SK-N-SH (cell line): ENCODE results near the gene NTMT1. TPM values are rescaled to one million over a fixed set of nuclear protein-coding genes. Genes with fewer than 3 reads are reported as not detected.

Experiments used
- CTCF ChIA-PET: fragments of 300-600, 350-600 bp; formaldehyde crosslinking; extraction: SDS; loops from one replicate; lab custom pipeline; 2021; lab: Yijun Ruan, JAX
- POLR2A ChIA-PET: fragments of 350-600 bp; sonication (Branson Sonifier 250); formaldehyde crosslinking; extraction: SDS; loops from one replicate; lab custom pipeline; 2020; ENCODE audit warnings: antibody characterized with exemption, inconsistent platforms; lab: Yijun Ruan, JAX
- DNase-seq: peaks from one replicate; pipeline ENCODE4 v3.0.0; 2012
- H2AFZ ChIP-seq: fragments of 200-600 bp; sonication (generic); 2 replicates; pipeline ENCODE4 v1.8.1; 2016; ENCODE audit warnings: antibody characterized with exemption, mild to moderate bottlenecking, low read depth
- H3F3A ChIP-seq: fragments of 200-600 bp; sonication (generic); replicated peaks from 2 replicates; pipeline ENCODE3; 2016; ENCODE audit warnings: antibody characterized with exemption, mild to moderate bottlenecking; ENCODE audit not compliant: insufficient read depth
- H3K27ac ChIP-seq, 2 experiments: fragments of 200-500 bp in 1 of 2; fragments of 200-600 bp in 1 of 2; sonication (Bioruptor generic) in 1 of 2; sonication (generic), shearing (Covaris generic) in 1 of 2; 2 replicates each; pipeline versions ENCODE4 v1.5.1 to v1.6.1; 2014 to 2016; ENCODE audit warnings: low read depth in 2 of 2, inconsistent platforms in 1 of 2, low read length in 1 of 2, mild to moderate bottlenecking in 1 of 2, mixed read lengths in 1 of 2
- H3K27me3 ChIP-seq: fragments of 200-600 bp; sonication (generic), shearing (Covaris generic); 2 replicates; pipeline ENCODE4 v1.6.1; 2016; ENCODE audit warnings: mixed run types; ENCODE audit not compliant: insufficient read depth
- H3K36me3 ChIP-seq, 2 experiments: fragments of 200-500 bp in 1 of 2; fragments of 200-600 bp in 1 of 2; sonication (Bioruptor generic) in 1 of 2; sonication (generic) in 1 of 2; replicated peaks in 1 of 2; 2 replicates each; pipeline versions ENCODE3 to v1.5.1; 2014 to 2016; ENCODE audit warnings: low read length in 1 of 2, mild to moderate bottlenecking in 1 of 2; ENCODE audit not compliant: insufficient read depth in 2 of 2, control insufficient read depth in 1 of 2
- H3K4me1 ChIP-seq, 2 experiments: fragments of 200-500 bp in 1 of 2; fragments of 200-600 bp in 1 of 2; sonication (Bioruptor generic) in 1 of 2; sonication (generic), shearing (Covaris generic) in 1 of 2; 2 replicates each; pipeline versions ENCODE4 v1.5.1 to v1.6.1; 2014 to 2016; ENCODE audit warnings: low read depth in 1 of 2, low read length in 1 of 2, mixed run types in 1 of 2; ENCODE audit not compliant: insufficient read depth in 2 of 2, control insufficient read depth in 1 of 2
- H3K4me2 ChIP-seq: fragments of 200-600 bp; sonication (generic), shearing (Covaris generic); 2 replicates; pipeline ENCODE4 v1.6.1; 2017; ENCODE audit warnings: mixed run types
- H3K4me3 ChIP-seq, 2 experiments: fragments of 200-500 bp in 1 of 2; fragments of 200-600 bp in 1 of 2; sonication (Bioruptor generic) in 1 of 2; sonication (generic), shearing (Covaris generic) in 1 of 2; 2 replicates each; pipeline versions ENCODE4 v1.5.1 to v1.8.1; 2014 to 2016; ENCODE audit warnings: low read depth in 2 of 2, inconsistent platforms in 1 of 2, low read length in 1 of 2, mild to moderate bottlenecking in 1 of 2, mixed read lengths in 1 of 2, moderate library complexity in 1 of 2
- H3K79me2 ChIP-seq: fragments of 200-600 bp; sonication (generic); 2 replicates; pipeline ENCODE4 v1.8.1; 2017; ENCODE audit warnings: mild to moderate bottlenecking; ENCODE audit not compliant: insufficient read depth
- H3K9ac ChIP-seq: fragments of 200-600 bp; sonication (generic); 2 replicates; pipeline ENCODE4 v1.6.1; 2017; ENCODE audit warnings: mixed run types
- H3K9me2 ChIP-seq: fragments of 200-600 bp; sonication (generic); 2 replicates; pipeline ENCODE4 v1.6.1; 2017; ENCODE audit warnings: mixed run types
- H3K9me3 ChIP-seq: fragments of 200-600 bp; sonication (generic); 2 replicates; pipeline ENCODE4 v1.6.1; 2017; ENCODE audit warnings: mixed run types, mild to moderate bottlenecking, moderate library complexity
- H4K20me1 ChIP-seq: fragments of 200-600 bp; sonication (generic); 2 replicates; pipeline ENCODE4 v1.6.1; 2017; ENCODE audit warnings: mild to moderate bottlenecking, mixed run types; ENCODE audit not compliant: insufficient read depth
- CHD2 ChIP-seq: fragments of 150-350 bp; IDR thresholded peaks from 2 replicates; pipeline ENCODE4 v1.6.1; 2018; ENCODE audit warnings: low read length; ENCODE audit not compliant: partially characterized antibody
- ELF1 ChIP-seq: IDR thresholded peaks from 2 replicates; pipeline ENCODE4 v1.4.0; 2012
- EZH2phosphoT487 ChIP-seq: fragments of 200-600 bp; sonication (generic); IDR thresholded peaks from 2 replicates; pipeline ENCODE4 v1.6.1; 2017; ENCODE audit warnings: low read depth, mixed run types, mild to moderate bottlenecking, antibody characterized with exemption, moderate library complexity, borderline replicate concordance
- FOSL2 ChIP-seq: IDR thresholded peaks from 2 replicates; pipeline ENCODE4 v1.4.0; 2012; ENCODE audit warnings: low read depth, mild to moderate bottlenecking, moderate library complexity, borderline replicate concordance
- FOXJ3 ChIP-seq: sonication (generic); formaldehyde crosslinking; IDR thresholded peaks from 2 replicates; pipeline ENCODE4 v1.5.1; 2020; ENCODE audit warnings: mild to moderate bottlenecking, missing genetic modification reagents
- GATA2 ChIP-seq: sonication (generic); formaldehyde crosslinking; IDR thresholded peaks from 2 replicates; pipeline ENCODE4 v1.5.0; 2020; ENCODE audit warnings: mild to moderate bottlenecking, missing genetic modification reagents
- POLR2AphosphoS5 ChIP-seq: IDR thresholded peaks from 2 replicates; pipeline ENCODE4 v1.6.1; 2012; ENCODE audit warnings: low read depth, low read length
- RCOR1 ChIP-seq: fragments of 150-350 bp; IDR thresholded peaks from 2 replicates; pipeline ENCODE4 v1.6.1; 2017; ENCODE audit warnings: antibody characterized with exemption, low read length
- RFX5 ChIP-seq: IDR thresholded peaks from 2 replicates; pipeline ENCODE4 v1.6.1; 2012; ENCODE audit warnings: mild to moderate bottlenecking, improper control_type of control experiment, low read length
- SMC3 ChIP-seq: IDR thresholded peaks from 2 replicates; pipeline ENCODE4 v1.6.1; 2012; ENCODE audit warnings: low read depth, low read length, improper control_type of control experiment
- TAF1 ChIP-seq: IDR thresholded peaks from 2 replicates; pipeline ENCODE4 v1.6.1; 2012; ENCODE audit warnings: low read depth, mild to moderate bottlenecking, low read length, moderate library complexity, borderline replicate concordance
- TCF12 ChIP-seq: IDR thresholded peaks from 2 replicates; pipeline ENCODE4 v1.4.0; 2012
- YY1 ChIP-seq: IDR thresholded peaks from 2 replicates; pipeline ENCODE4 v1.4.0; 2012; ENCODE audit warnings: low read depth, mild to moderate bottlenecking
- WGBS: methylation state at CpG from one replicate; pipeline ENCODE4 v1.1.6; 2017; ENCODE audit warnings: low lambda C conversion rate; 5-methylcytosine and 5-hydroxymethylcytosine counted together
- polyA plus RNA-seq, 3 experiments: library from polyadenylated mRNA; depleted of rRNA; stranded (reverse); fragments of >200 nt; gene quantifications; 2 replicates each; pipeline ENCODE4 v1.2.3, GENCODE V29; 2012
- TF ChIP-seq, protein P1 (sequence below): IDR thresholded peaks from 2 replicates; pipeline ENCODE4 v1.4.0; 2012; ENCODE audit warnings: low read depth, borderline replicate concordance
- TF ChIP-seq, protein P2 (sequence below): fragments of 150-350 bp; IDR thresholded peaks from 2 replicates; pipeline ENCODE4 v1.6.1; 2016; ENCODE audit warnings: mild to moderate bottlenecking, low read depth, low read length
- TF ChIP-seq, protein P3 (sequence below): IDR thresholded peaks from 2 replicates; pipeline ENCODE4; 2012

NTMT1 gene
- polyA plus RNA-seq, 1 of the 3 experiments (the other 2 are of a cell fraction): 78.3 TPM

DNA sequence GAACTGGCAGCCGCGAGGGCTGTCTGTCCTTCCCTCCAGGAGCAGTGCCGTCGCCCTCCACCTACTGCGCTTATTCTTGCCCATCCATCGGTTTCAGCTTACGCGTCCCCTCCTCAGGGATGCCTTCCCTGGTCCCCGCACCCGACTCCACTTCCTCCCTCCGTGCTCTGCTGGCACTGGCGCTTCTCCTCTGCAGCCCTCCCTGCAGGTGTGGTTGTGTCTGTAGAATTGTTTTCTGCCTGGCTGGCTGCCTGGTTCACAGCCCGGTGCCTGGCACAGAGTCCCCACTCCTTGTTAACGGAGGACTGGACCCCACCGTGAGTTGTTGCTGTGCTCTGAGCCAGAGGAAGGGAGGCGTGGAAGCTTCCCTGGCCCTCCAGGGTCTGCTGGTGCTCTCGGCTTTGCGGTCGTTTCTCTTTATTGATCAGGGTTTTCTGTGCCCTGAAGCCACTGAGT is 5.7 kb downstream of the NTMT1 start (continued):
- TF ChIP-seq, protein P1, sequence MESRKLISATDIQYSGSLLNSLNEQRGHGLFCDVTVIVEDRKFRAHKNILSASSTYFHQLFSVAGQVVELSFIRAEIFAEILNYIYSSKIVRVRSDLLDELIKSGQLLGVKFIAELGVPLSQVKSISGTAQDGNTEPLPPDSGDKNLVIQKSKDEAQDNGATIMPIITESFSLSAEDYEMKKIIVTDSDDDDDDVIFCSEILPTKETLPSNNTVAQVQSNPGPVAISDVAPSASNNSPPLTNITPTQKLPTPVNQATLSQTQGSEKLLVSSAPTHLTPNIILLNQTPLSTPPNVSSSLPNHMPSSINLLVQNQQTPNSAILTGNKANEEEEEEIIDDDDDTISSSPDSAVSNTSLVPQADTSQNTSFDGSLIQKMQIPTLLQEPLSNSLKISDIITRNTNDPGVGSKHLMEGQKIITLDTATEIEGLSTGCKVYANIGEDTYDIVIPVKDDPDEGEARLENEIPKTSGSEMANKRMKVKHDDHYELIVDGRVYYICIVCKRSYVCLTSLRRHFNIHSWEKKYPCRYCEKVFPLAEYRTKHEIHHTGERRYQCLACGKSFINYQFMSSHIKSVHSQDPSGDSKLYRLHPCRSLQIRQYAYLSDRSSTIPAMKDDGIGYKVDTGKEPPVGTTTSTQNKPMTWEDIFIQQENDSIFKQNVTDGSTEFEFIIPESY: no peak
- TF ChIP-seq RFX5 (no peak), GATA2 (CRISPR knock-in tag) (no peak), YY1 (no peak), POLR2AphosphoS5 (no peak)
- TF ChIP-seq, protein P2, sequence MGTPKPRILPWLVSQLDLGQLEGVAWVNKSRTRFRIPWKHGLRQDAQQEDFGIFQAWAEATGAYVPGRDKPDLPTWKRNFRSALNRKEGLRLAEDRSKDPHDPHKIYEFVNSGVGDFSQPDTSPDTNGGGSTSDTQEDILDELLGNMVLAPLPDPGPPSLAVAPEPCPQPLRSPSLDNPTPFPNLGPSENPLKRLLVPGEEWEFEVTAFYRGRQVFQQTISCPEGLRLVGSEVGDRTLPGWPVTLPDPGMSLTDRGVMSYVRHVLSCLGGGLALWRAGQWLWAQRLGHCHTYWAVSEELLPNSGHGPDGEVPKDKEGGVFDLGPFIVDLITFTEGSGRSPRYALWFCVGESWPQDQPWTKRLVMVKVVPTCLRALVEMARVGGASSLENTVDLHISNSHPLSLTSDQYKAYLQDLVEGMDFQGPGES: no peak

DNA sequence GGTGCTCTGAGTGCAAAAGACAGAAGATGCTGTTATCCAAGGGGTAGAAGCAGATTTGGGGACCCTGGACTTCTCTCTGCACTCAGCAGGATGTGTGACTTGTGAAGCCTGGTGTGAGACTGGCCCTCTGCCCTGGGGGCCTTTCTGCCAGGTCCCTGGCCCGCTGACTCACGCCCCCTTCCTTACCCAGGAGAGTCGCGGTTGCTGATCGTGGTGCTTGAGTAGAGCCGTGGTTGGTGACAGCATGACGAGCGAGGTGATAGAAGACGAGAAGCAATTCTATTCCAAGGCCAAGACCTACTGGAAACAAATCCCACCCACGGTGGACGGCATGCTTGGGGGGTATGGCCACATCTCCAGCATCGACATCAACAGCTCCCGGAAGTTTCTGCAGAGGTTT is 6.5 kb downstream of the NTMT1 start:
- DNase-seq: no peak
- POLR2A ChIA-PET: no interaction called here
- H3K4me2 ChIP-seq: no peak overlapping the region

DNA sequence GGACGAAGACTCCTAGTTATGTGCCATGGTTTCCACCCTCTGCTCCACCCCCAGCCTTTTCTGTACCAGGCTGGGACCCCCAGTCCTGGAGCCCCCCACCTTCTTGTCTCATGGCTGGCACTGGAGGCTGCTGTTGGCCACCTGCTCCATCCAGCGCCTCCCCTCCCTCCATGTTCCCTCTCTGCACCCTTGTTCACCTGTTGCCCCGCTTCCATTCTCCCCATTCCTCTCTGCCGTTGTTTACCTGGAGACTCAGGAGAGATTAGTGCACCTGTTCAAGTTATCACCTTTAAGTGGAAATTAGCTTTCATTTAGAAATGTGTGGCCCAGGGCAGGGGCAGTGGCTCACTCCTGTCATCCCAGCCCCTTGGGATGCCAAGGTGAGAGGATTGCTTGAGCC is 7.2 kb downstream of the NTMT1 start:
- Histone ChIP-seq H2AFZ (no peak overlapping the region), H3K4me1 (peaks cover 9 to 20% of the 10 kb centered on the region in 2 experiments; a peak in 2 of 4 replicates), H3K4me2 (no peak overlapping the region), H3K9ac (no peak overlapping the region), H3K27me3 (no peaks in the 10 kb centered on the region), H3K4me3 (no peak overlapping the region), H3K9me2 (no peaks in the 10 kb centered on the region), H3F3A (peaks cover 3% of the 10 kb centered on the region), H4K20me1 (peaks cover 70% of the 10 kb centered on the region), H3K9me3 (no peaks in the 10 kb centered on the region), H3K36me3 (peaks cover 21 to 46% of the 10 kb centered on the region in 2 experiments), H3K79me2 (peaks cover 77% of the 10 kb centered on the region), H3K27ac (no peak overlapping the region; a peak in 1 of 4 replicates)
- WGBS: 94% methylated on average over 4 of the region's 4 CpGs
- TF ChIP-seq ELF1 (no peak), TCF12 (no peak), TAF1 (no peak), FOSL2 (no peak), CHD2 (no peak)
- TF ChIP-seq, protein P3, sequence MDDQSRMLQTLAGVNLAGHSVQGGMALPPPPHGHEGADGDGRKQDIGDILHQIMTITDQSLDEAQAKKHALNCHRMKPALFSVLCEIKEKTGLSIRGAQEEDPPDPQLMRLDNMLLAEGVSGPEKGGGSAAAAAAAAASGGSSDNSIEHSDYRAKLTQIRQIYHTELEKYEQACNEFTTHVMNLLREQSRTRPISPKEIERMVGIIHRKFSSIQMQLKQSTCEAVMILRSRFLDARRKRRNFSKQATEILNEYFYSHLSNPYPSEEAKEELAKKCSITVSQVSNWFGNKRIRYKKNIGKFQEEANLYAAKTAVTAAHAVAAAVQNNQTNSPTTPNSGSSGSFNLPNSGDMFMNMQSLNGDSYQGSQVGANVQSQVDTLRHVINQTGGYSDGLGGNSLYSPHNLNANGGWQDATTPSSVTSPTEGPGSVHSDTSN: no peak
- no peak for DNase-seq
- ChIA-PET POLR2A (no interaction called here), CTCF (interaction anchor here (0.8 to 3.0 kb wide), 6 partner anchors 9 to 503 kb away, joined by 3 to 11 read pairs (median 4); no protein-coding TSS in a partner anchor)

More for the DNA sequence above, 6.5 kb downstream of the NTMT1 start:
- H3K4me3 ChIP-seq: no peak overlapping the region
- peaks cover 3% of the 10 kb centered on the region for H3F3A ChIP-seq
- no peaks in the 10 kb centered on the region for H3K9me2 ChIP-seq
- H3K79me2 ChIP-seq: peaks cover 83% of the 10 kb centered on the region
- H3K27me3 ChIP-seq: no peaks in the 10 kb centered on the region
- no peak overlapping the region; a peak in 1 of 4 replicates for H3K27ac ChIP-seq
- no peaks in the 10 kb centered on the region for H3K9me3 ChIP-seq
- 91% methylated on average over 13 of the region's 13 CpGs for WGBS
- H2AFZ ChIP-seq: no peak overlapping the region
- TF ChIP-seq EZH2phosphoT487 (no peak), SMC3 (no peak), FOSL2 (no peak), RCOR1 (no peak), FOXJ3 (CRISPR knock-in tag) (no peak)
- TF ChIP-seq, all 33 proteins: peak for 0
- CTCF ChIA-PET: interaction anchor here (1.2 to 2.1 kb wide), 2 partner anchors 158 to 501 kb away, joined by 3 to 8 read pairs; no protein-coding TSS in a partner anchor
- H3K4me1 ChIP-seq: peaks cover 17 to 26% of the 10 kb centered on the region in 2 experiments; a peak in 2 of 4 replicates
- peaks cover 17 to 38% of the 10 kb centered on the region in 2 experiments for H3K36me3 ChIP-seq
- peaks cover 74% of the 10 kb centered on the region for H4K20me1 ChIP-seq
- no peak overlapping the region for H3K9ac ChIP-seq
